ENCODE results near the gene ZNF507.

DNA sequence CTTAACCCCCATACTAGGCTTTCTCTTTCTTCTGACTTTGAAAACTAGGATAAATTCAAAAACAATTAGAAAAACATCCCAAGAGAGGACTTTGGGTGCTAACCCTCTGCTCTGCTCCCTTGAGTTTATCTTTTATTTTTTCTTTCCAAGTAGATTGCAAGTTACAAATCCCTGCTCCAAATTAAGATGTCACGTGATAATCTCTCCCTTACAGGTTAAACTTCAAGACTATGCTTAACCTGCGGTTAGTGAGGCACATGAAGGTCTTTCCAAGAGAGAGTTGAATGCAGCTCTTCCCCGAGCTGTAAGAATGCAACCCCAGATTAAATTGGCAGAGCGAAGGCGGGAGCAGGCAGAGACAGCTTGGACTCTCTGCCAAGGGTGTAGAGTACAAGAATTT, 12.2 kb upstream of the ZNF507 start:
- TF ChIP-seq, protein P1, sequence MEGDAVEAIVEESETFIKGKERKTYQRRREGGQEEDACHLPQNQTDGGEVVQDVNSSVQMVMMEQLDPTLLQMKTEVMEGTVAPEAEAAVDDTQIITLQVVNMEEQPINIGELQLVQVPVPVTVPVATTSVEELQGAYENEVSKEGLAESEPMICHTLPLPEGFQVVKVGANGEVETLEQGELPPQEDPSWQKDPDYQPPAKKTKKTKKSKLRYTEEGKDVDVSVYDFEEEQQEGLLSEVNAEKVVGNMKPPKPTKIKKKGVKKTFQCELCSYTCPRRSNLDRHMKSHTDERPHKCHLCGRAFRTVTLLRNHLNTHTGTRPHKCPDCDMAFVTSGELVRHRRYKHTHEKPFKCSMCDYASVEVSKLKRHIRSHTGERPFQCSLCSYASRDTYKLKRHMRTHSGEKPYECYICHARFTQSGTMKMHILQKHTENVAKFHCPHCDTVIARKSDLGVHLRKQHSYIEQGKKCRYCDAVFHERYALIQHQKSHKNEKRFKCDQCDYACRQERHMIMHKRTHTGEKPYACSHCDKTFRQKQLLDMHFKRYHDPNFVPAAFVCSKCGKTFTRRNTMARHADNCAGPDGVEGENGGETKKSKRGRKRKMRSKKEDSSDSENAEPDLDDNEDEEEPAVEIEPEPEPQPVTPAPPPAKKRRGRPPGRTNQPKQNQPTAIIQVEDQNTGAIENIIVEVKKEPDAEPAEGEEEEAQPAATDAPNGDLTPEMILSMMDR (IDR thresholded peaks at IDR 0.05) = no peak
- TF ChIP-seq POLR2A (IDR thresholded peaks at IDR 0.05) = no peak
